Suprapubic skin (tissue), 4 donors: ENCODE measurements around the gene SLC7A10.

Experiments
- CTCF ChIP-seq, 2 donors: fragments of 200-600 bp in 1 of 2; fragments of 450-650 bp in 1 of 2; sonication (generic) in 1 of 2; IDR thresholded peaks; one replicate each; pipeline ENCODE4 v1.5.1; 2016 to 2019; ENCODE audit warnings: antibody characterized with exemption in 2 of 2, mild to moderate bottlenecking in 1 of 2, moderate library complexity in 1 of 2
- EP300 ChIP-seq: sonication (generic); formaldehyde crosslinking; IDR thresholded peaks from one replicate; pipeline ENCODE4 v1.6.1; 2017; ENCODE audit warnings: antibody characterized with exemption
- POLR2A ChIP-seq, 2 donors: fragments of 450-650 bp; IDR thresholded peaks; one replicate each; pipeline ENCODE4 v1.6.1; 2017; ENCODE audit warnings: antibody characterized with exemption in 2 of 2, mild to moderate bottlenecking in 2 of 2, moderate library complexity in 2 of 2
- POLR2AphosphoS5 ChIP-seq, 3 donors: sonication (generic); formaldehyde crosslinking; IDR thresholded peaks; one replicate each; pipeline ENCODE4 v1.6.1; 2017; ENCODE audit warnings: antibody characterized with exemption in 3 of 3

DNA sequence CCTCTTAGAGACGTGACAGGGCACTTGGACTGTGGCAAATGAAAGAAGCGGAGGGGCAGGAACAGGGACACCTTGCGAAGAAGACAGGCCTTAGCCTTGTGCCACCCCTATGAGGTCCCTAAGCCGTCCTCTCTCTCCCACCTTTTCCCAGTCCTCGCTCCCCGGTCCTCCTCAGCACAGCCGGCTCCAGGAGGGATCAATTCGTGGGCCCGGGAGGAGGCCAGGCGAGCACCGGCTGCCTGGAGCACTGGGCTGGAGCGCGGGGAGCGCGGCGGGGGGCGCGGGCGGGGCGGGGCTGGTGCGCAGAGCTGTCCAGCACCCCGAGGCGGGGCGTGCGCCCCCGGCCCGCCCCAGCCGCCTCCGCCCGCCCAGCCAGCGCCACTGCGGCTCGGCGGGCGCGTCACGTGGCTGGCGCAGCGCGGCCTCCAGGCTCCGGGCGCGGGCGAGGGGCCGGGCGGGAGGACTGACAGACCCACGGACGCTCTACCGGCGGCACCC lies 31.7 kb downstream of the SLC7A10 start, which contains the start of gene LRP3:
- no peak for TF ChIP-seq CTCF (IDR thresholded peaks at IDR 0.05)
- TF ChIP-seq POLR2AphosphoS5 (IDR thresholded peaks at IDR 0.05), result no peak
- TF ChIP-seq POLR2A (IDR thresholded peaks at IDR 0.05), result no peak
- TF ChIP-seq EP300, result no peak
